HUES6 (cell line): Measurements from ENCODE around the gene THOC6.
A peak's percentile ranks its signal among the peaks of the same experiment; 100 is the strongest.

ENCODE experiments used
- H3K27ac ChIP-seq: 2 replicates; pipeline ENCODE4 v1.7.0; 2013; ENCODE audit warnings: low read depth, mild to moderate bottlenecking, low read length, inconsistent platforms
- H3K27me3 ChIP-seq: 2 replicates; pipeline ENCODE4 v1.6.1; 2013; ENCODE audit warnings: low read length; ENCODE audit not compliant: control insufficient read depth, insufficient read depth
- H3K36me3 ChIP-seq: 2 replicates; pipeline ENCODE4 v1.6.1; 2013; ENCODE audit warnings: low read length; ENCODE audit not compliant: control insufficient read depth, insufficient read depth
- H3K4me1 ChIP-seq: 2 replicates; pipeline ENCODE4 v1.6.1; 2013; ENCODE audit warnings: low read length; ENCODE audit not compliant: control insufficient read depth, insufficient read depth
- H3K4me3 ChIP-seq: 2 replicates; pipeline ENCODE4 v1.5.1; 2013; ENCODE audit warnings: low read depth, low read length
- H3K9ac ChIP-seq: one replicate; pipeline ENCODE4 v1.6.1; 2013; ENCODE audit warnings: mild to moderate bottlenecking, low read length
- H3K9me3 ChIP-seq: 2 replicates; pipeline ENCODE4 v1.6.1; 2013; ENCODE audit warnings: low read depth, low read length; ENCODE audit not compliant: control insufficient read depth, insufficient read depth

THOC6 gene

DNA sequence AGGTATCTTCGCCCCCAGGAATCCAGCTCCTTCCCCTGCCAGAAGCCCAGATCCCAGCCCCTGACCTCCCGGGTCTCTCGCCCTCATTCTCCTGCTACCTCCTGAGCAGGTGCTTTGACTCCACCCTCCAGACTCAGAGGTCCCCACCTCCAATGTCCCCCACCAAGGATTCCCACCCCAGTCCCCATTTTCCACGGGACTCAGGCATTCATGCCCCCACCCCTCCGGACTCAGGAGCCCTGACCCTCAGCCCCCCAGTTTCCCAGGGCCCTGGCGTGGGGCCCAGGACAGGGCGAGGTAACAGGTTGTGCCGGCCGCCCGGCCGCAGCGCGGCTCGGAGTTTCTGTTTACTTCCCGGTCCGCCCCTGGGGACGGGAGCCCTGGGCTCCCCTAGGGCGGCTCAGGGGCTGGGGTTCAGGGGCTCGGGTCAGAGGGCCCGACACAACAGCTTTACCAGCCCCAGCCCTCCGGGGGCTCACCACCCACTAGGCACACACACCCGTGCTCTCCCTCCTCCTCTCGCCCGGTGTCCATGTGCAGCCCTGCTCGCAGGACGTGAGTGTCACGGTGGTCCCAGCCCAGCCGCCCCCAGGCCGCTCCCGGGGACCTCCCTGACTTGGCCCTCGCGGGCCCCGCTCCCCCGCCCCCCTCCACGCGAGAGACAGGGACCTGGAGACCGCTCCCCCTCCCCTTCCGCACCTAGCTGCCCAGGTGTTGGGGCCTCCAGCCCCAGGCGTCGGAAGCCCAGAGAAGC, 12.3 kb downstream of the THOC6 start:
- H3K9ac ChIP-seq = no peak overlapping the region
- H3K4me1 ChIP-seq = peaks cover 17% of the 10 kb centered on the region
- H3K27ac ChIP-seq = no peak overlapping the region
- H3K27me3 ChIP-seq = peaks cover 68% of the 10 kb centered on the region
- H3K4me3 ChIP-seq = peak overlapping the region; percentile 68
- H3K36me3 ChIP-seq = no peaks in the 10 kb centered on the region
- H3K9me3 ChIP-seq = no peaks in the 10 kb centered on the region

DNA sequence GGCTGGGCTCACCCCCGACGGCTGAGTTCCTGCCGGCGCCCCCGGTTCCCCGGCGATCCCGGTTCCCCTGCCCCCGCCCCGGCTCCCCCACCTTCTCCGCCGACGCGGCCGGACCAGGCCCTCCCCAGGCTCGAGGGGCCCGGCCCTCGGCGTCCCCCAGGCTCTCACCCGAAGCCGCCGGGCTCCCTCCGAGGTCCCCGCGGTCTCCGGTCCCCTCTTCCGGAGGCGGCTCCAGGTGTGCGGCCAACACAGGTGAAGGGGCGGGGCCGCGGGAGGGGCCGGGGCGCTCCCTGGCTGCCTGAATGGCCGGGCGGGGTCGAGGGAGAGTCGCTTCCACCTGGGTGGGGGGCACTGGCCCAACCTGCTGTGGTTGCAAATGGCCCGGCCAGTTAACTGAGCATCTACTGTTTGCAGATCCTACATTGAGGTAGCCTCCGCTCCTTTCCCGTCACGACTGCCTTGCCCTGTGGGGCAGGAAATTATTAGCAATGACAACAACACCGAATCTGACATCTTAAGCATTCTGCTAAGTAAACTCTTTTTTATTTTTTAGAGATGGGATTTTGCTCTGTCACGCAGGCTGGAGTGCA, 13.0 kb downstream of the THOC6 start, which contains the start of gene BICDL2:
BICDL2 (minus strand) TSS at position 219 of the 590 bp plus-strand sequence. CDS start 1,448 bp downstream, outside the sequence.
- peak within 1 kb of the TSS; percentile 36 for H3K9ac ChIP-seq
- peaks cover 14% of the 10 kb centered on the region; the same call in 1 of the 2 replicates for H3K4me1 ChIP-seq
- peaks cover 68% of the 10 kb centered on the region for H3K27me3 ChIP-seq
- H3K4me3 ChIP-seq = peak within 1 kb of the TSS; percentile 68
- H3K9me3 ChIP-seq = no peaks in the 10 kb centered on the region
- H3K27ac ChIP-seq = no peak within 1 kb of the TSS
- H3K36me3 ChIP-seq = no peaks in the 10 kb centered on the region

DNA sequence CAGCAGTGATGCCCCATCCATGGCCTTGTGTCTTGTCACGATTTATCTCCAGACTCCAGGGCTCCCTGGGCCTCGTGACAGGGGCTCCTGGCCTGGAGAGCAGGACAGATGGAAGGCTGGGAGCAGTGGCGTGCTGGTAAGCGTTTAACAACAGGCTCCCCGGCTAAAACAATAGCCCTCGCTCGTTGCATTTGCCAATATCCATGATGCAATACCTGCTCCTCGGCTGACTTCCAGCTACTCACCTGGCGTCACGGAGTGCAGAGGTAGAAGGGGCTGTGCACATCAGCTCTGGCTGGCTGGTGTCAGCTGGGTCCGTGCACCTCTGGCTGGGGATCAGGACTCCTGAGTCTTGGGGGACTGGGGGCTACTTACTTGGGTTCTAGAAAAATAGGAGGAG, 14.4 kb downstream of the THOC6 start:
- peaks cover 14% of the 10 kb centered on the region; the same call in 1 of the 2 replicates for H3K4me1 ChIP-seq
- no peak overlapping the region for H3K4me3 ChIP-seq
- peak overlapping the region; percentile 36 for H3K9ac ChIP-seq
- peaks cover 59% of the 10 kb centered on the region for H3K27me3 ChIP-seq
- H3K27ac ChIP-seq = no peak overlapping the region
- no peaks in the 10 kb centered on the region for H3K36me3 ChIP-seq
- no peaks in the 10 kb centered on the region for H3K9me3 ChIP-seq

DNA sequence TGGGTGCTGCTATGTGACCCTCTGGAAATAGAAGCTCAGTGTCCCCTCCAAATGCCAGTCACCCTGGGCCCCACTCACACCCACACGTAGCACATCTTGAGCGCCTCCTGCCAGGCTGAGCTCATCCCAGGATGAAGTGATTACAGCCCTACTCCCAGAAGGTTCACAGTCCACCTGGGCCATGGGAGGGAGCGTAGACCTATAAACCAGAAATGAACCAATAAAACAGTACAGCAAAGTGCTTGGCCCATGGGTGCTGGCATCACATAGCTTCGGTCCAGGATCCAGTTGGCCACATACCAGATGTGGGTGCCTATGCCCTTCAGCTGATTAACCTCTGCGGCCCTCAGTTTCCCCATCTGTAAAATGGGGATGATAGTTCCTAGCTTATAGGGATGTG, 15.1 kb downstream of the THOC6 start:
- Histone ChIP-seq H3K36me3 (no peaks in the 10 kb centered on the region), H3K9me3 (no peaks in the 10 kb centered on the region), H3K9ac (no peak overlapping the region), H3K27me3 (peaks cover 53% of the 10 kb centered on the region), H3K4me1 (peaks cover 14% of the 10 kb centered on the region; the same call in 1 of the 2 replicates), H3K4me3 (no peak overlapping the region), H3K27ac (no peak overlapping the region)

DNA sequence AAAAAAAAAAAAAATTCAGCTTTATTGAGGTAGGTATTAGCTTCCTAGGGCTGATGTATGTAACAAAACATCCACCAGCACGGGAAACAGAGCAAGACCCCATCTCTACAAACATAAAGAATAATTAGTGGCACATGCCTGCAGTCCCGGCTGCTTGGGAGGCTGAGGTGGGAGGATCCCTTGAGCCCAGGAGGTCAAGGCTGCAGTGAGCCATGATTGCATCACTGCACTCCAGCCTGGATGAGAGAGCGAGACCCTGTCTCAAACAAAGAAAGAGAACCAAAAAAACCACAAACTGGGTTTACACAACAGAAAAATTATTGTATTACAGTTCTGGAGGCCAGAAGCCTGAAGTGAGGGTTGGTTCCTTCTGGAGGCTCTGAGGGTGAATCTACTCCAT, 18.5 kb downstream of the THOC6 start:
- Histone ChIP-seq H3K36me3 (no peaks in the 10 kb centered on the region), H3K4me3 (no peak overlapping the region), H3K9me3 (no peaks in the 10 kb centered on the region), H3K27ac (no peak overlapping the region), H3K27me3 (peaks cover 51% of the 10 kb centered on the region), H3K4me1 (peaks cover 11% of the 10 kb centered on the region; the same call in 1 of the 2 replicates), H3K9ac (no peak overlapping the region)

DNA sequence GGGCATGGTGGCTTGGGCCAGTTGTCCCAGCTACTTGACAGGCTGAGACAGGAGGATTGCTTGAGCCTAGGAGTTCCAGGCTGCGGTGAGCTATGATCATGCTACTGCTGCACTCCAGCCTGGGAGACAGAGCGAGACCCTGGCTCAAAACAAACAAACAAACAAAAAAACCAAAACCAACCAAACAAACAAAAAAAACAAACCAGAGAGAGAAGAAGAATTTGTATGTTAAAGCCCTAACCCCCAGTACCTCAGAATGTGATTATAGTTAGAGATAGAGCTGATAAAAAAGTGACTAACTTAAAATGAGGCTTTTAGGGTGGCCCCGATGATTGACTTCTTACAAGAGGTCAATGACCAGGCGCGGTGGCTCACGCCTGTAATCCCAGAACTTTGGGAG, 20.9 kb downstream of the THOC6 start:
- Histone ChIP-seq H3K9me3 (no peaks in the 10 kb centered on the region), H3K4me3 (peak overlapping the region; percentile 13; the same call in 1 of the 2 replicates), H3K4me1 (no peaks in the 10 kb centered on the region), H3K27me3 (peaks cover 52% of the 10 kb centered on the region), H3K9ac (no peak overlapping the region), H3K36me3 (no peaks in the 10 kb centered on the region), H3K27ac (no peak overlapping the region)

DNA sequence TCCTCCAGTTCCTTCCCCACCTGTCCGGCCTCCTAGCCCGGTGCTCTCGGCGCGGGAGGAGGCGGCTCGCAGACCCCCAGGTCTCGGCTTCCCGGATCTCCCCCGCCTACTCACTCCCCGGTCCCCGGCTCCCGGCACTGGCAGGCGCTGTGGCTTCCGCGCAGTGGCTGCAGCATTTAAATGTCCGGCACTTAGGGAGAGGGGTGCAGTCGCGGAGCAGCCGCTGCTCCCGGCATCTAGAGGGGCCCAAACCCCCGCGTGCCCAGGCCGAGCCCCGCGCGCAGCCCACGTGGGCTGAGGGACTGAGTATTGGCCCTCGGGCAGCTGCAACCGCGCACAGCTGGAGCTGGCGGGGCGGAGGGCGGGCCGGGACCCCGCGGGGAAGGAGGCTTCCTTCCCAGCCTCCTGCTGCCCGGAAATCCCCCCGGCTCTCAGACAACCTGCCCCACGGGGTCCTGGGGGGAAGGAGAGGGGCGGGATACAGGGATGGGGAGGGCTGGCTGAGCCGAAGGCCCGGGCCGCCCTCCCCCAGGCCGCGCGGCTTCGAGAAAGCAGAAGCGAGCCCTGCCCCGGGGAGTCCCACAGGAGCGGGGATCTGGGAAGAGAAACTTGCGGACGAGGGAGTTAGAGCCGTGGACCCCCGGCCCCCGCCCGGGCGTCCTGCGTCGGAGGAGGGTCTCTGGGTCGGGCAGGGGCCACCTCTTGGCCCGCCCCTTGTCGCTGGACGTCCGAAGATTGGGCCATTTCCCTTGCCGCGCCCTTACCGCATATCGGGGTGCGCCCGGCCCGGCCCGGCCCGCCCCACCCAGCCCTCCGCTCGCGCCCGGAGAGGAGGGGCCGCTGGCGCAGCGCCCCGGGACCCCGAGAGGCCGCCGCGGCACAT, 22.2 kb downstream of the THOC6 start, which contains the start of gene MMP25:
MMP25 (plus strand) TSS at position 804 of the 883 bp plus-strand sequence. CDS start 357 bp downstream, outside the sequence.
- Histone ChIP-seq H3K9me3 (no peaks in the 10 kb centered on the region), H3K27ac (peak within 1 kb of the TSS; percentile 39; the same call in 1 of the 2 replicates), H3K36me3 (no peaks in the 10 kb centered on the region), H3K4me1 (no peaks in the 10 kb centered on the region), H3K4me3 (peak within 1 kb of the TSS; percentile 85), H3K9ac (peak within 1 kb of the TSS; percentile 43), H3K27me3 (peaks cover 59% of the 10 kb centered on the region)

DNA sequence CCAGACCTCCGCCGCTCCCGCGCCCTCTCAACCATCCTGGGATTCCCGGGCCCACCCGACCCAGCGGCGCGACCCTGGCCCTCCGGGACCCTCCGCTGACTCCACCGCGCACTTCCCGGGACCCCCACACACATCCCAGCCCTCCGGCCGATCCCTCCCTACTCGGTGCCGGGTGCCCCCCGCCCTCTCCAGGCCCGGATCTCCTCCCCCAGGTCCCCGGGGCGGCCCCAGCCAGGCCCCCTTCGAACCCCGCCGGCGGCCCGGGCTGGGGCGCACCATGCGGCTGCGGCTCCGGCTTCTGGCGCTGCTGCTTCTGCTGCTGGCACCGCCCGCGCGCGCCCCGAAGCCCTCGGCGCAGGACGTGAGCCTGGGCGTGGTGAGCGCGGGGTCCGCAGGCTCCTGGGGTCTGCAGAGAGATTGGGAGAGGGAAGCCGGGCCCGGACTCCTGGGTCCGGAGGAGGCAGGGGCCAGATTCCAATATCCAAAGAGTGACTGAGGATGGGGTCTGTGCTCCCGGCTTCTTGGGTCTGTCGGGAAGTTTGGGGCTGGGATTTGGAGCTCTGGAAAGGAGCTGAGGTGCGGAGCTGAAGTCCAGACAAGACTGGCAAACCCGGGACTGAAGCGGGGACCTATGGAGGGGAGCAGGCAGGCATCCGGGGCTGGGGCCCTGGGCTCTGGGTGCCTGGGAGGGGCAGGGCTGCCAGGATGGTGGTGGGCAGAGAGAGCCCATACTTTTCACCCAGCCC, 23.0 kb downstream of the THOC6 start:
- H3K36me3 ChIP-seq = no peaks in the 10 kb centered on the region
- no peaks in the 10 kb centered on the region for H3K9me3 ChIP-seq
- peak overlapping the region; percentile 43 for H3K9ac ChIP-seq
- peak overlapping the region; percentile 85 for H3K4me3 ChIP-seq
- peaks cover 59% of the 10 kb centered on the region for H3K27me3 ChIP-seq
- no peak overlapping the region for H3K27ac ChIP-seq
- no peaks in the 10 kb centered on the region for H3K4me1 ChIP-seq

DNA sequence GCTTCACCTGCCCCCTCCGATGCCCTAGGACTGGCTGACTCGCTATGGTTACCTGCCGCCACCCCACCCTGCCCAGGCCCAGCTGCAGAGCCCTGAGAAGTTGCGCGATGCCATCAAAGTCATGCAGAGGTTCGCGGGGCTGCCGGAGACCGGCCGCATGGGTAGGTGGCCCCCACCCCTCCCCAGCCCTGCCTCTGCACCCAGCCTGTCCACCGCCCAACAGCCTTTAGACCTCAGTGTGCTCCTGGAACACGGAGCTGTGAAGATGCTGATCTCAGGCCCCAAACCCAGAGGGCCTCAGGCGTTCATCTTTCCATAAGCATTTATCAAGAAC, 23.5 kb downstream of the THOC6 start:
- no peak overlapping the region for H3K9ac ChIP-seq
- no peaks in the 10 kb centered on the region for H3K4me1 ChIP-seq
- H3K4me3 ChIP-seq = peak overlapping the region; percentile 85
- peaks cover 59% of the 10 kb centered on the region for H3K27me3 ChIP-seq
- no peaks in the 10 kb centered on the region for H3K36me3 ChIP-seq
- no peaks in the 10 kb centered on the region for H3K9me3 ChIP-seq
- no peak overlapping the region for H3K27ac ChIP-seq

DNA sequence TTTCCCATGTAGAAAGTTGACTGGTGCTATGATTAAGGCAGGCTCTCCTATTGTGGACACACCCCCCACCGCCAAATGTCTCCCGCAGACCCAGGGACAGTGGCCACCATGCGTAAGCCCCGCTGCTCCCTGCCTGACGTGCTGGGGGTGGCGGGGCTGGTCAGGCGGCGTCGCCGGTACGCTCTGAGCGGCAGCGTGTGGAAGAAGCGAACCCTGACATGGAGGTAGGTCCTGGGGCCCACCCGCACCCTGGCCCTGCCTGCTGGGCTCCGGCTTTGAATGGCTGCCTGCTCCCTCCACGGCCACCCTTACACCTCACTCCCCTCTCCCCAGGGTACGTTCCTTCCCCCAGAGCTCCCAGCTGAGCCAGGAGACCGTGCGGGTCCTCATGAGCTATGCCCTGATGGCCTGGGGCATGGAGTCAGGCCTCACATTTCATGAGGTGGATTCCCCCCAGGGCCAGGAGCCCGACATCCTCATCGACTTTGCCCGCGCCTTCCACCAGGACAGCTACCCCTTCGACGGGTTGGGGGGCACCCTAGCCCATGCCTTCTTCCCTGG, 26.2 kb downstream of the THOC6 start:
- Histone ChIP-seq H3K9me3 (no peaks in the 10 kb centered on the region), H3K36me3 (peaks cover 12% of the 10 kb centered on the region), H3K4me1 (no peaks in the 10 kb centered on the region), H3K27ac (no peak overlapping the region), H3K4me3 (no peak overlapping the region), H3K9ac (no peak overlapping the region), H3K27me3 (peaks cover 49% of the 10 kb centered on the region)
